CD4-positive, alpha-beta T cell treated with Interleukin-17A for 4 hours (primary cell): ENCODE data around the gene ZNF30.
"Not testable (repeated sequence)": the region's sequence is repeated elsewhere in the genome, so short reads cannot be mapped to it uniquely, and the experiment has no call there.

ENCODE experiments used
- DNase-seq: peaks from one replicate; pipeline ENCODE4 v3.0.0-alpha.2; 2020; ENCODE audit warnings: mixed read lengths

Gene ZNF30

DNA sequence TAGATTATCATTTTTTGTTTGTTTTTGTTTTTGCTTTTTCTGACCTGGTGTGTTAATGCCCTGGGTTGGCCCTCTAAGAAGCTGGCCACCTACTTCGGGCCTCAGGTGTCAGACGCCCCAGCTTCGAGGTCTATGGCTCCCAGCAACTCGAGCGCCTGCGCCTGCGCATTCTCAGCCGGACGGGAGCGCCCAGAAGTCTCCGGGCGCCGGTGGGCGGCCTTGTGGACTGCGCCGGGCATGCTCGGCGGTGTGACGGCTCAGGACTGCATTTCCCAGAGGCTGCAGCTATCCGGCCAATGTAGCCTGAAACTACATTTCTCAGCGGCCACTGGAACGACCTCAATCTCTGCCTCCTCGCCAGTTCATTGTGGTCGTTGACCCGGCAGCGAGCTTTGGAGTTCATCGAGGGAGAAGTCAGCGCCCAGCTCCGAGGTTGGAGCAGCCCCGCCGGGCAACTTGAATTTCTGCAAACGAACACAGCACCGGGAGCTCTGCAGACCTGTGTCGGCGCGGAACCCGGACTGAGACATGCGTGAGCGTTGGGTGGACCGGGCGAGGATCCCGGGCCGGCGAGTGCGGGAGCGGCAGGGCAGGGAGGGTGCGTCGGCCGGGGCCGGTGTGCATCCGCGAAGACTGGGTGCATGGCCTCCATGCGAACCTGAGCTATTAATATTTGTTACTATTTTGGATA lies at the start of gene ZNF30:
ZNF30 (plus strand) TSS at position 219 of the 691 bp plus-strand sequence. CDS start 3,045 bp downstream, outside the sequence.
- peak; percentile 89 for DNase-seq

DNA sequence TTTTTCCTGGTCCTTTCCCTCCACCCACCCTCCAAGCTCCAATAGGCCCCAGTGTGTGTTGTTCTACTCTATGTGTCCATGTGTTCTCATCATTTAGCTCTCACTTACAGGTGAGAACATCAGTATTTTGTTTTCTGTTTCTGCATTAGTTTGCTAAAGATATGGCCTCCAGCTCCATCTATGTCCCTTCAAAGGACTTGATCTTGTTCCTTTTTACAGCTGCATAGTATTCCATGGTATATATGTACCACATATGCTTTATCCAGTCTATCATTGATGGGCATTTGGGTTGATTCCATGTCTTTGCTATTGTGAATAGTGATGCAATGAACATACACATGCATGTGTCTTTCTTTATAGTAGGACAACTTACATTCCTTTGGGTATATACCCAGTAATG lies 47.1 kb upstream of the ZNF30 start:
- DNase-seq, result no peak

DNA sequence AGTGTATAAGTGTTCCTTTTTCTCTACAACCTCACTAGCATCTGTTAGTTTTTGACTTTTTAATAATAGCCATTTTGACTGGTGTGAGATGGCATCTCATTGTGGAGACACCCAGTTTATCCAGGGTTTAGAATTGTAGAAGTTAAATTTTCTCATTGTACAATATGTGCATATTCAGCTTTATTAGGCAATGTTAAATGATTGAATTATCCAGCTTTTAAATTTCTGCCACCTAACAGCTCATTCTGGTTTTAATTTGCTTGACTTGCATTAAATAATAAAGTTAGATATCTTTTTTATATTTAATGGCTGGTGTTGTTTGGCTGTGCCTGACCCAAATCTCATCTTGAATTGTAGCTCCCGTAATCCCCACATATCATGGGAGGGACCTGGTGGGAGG lies 46.7 kb upstream of the ZNF30 start:
- DNase-seq, result no peak

DNA sequence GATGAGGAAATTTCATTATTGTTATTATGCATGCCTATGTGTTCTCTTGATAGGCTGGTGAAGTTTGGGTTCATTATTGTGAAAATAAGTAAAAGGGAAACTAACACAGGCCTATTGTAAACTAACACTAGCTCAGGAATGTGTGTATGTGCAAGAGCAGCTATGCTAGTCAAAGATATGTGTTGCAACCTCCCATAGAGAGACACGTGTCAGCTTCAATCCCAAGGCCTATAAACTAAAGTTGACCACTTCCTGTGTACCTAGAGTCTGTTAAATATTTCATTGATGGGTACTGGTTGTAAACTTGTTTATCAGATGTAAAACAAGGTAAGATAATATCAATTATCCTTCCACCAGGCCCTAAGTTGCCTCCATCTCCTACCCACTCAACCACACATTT lies 44.7 kb upstream of the ZNF30 start:
- DNase-seq, result no peak

DNA sequence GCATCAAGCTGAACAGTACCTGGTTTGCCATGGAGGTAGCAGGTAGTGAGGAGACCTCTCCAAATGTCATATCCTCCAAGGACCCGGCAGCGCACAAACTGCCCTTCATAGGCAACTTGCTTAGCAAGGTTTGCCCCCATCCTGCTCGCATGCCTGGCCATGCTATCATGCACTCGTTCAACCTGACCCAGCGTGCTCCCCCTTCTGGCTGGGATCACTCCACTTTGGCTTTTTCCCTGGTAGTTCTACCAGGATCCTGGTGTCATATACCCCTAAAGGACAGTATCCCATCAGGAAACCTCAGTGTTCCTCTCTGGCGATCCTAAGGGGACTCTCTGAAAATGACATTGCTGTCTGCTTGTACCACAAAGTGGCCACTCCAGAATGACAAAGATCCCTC lies 38.6 kb upstream of the ZNF30 start:
- no peak for DNase-seq

DNA sequence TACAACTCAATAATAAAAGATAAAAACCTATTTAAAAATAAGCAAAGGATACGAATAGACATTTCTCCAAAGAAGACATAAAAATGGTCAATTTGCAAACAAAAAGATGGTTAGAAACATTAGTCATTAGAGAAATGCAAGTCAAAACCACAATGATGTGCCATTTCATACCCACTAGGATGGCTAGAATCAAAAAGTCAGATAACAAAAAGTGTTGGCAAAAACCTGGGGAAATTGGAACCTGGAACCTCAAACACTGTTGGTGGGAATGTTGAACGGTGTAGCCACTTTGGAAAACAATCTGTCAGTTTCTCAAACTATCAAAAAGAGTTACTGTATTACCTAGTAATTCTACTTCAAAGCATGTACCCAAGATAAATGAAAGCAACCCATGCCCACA lies 26.5 kb upstream of the ZNF30 start:
- DNase-seq, result no peak

DNA sequence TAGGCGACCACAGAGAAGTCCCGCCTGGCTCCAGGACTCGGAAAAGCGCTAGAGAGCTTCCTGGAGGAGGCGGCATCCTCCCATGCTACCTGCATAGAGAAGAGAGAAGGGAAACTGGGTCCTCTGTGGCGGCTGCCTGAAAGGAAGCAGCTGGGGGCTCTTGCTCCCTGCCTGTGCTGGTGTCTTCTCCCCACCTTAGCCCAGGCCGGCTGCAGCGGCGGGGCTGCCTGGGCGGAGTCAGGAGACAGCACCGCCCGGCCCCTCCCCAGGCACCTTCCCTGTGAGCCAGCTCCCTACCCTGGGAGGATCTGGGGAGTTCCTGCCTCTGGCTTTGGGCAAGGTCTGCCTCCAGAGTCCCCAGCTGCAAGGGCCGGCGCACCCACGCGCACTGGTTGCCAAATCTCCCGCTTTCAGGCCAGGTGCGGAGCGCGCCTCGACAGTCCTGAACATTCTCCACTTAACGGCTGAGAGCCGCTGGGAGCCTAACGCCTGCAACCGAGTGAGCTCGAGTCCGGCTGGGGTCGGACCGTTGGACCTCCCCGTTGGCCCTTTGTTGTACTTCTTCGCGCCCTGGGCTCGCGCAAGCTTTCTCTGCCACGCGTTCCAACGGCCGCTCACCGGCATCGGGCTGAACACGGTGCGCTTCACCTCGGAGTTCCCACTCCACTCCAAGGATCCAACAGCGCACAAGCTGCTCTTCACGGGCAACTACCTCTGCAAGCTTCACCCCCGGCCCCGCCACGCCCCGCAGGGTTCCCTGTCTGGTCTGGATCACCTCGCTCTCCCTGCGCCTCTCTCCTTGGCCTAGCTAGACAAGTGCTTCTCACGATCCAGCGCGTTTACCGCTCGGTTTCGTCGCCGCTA lies 21.8 kb upstream of the ZNF30 start:
- no peak for DNase-seq

DNA sequence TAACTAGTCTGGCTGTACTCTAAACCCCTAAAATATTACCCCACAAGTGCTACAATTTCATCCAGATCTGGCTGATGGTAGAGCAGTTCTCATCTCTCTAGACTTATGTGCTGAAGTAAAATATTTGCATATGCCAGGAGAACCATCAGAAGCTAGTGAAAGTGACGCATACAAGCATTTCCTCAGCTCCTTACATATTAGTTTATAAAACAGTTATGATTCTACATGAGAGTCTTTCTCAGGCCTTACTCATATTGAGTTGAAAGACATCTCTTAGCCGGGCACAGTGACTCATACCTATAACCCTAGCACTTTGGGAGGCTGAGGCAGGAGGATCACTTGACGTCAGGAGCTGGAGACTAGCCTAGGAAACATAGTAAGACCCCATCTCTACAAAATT lies 15.9 kb upstream of the ZNF30 start:
- DNase-seq, result no peak

DNA sequence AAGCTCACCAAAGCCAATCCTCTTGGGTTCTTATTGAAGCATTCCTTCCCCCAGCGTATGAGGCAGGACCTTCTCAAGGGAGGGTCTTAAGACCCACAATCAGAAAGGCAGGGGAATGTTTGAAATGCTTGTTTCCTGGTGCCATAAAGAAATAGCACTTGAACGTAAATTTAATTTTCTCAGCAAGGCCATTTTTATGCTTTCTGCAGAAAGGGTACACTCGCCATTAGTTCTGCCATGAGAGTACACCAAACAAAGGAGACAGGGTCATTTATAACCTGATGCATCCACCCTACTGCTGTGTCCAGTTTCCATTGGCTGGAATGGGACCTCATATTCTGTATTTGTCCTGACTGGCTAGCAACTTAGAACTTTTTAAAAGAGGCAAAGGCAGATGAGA lies 9.6 kb upstream of the ZNF30 start:
- DNase-seq, result not testable (repeated sequence)

DNA sequence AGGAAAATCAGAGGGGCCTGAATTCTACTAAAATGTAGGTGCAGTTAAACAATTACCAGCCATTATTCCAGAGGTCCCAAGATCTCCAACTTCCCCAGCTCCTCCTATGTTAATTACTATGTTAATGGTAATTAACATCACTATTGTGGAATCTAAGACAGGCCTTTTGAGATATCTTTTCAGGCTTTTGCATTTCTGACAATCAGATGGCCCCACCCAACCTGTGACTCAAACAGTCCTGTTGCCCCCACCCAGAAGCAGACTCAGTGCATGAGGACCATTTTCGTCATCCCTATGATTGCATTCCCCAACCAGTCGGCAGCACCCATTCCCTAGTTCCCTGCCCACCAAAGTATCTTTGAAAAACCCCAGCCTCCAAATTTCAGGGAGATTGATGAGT lies 8.5 kb upstream of the ZNF30 start:
- no peak for DNase-seq

DNA sequence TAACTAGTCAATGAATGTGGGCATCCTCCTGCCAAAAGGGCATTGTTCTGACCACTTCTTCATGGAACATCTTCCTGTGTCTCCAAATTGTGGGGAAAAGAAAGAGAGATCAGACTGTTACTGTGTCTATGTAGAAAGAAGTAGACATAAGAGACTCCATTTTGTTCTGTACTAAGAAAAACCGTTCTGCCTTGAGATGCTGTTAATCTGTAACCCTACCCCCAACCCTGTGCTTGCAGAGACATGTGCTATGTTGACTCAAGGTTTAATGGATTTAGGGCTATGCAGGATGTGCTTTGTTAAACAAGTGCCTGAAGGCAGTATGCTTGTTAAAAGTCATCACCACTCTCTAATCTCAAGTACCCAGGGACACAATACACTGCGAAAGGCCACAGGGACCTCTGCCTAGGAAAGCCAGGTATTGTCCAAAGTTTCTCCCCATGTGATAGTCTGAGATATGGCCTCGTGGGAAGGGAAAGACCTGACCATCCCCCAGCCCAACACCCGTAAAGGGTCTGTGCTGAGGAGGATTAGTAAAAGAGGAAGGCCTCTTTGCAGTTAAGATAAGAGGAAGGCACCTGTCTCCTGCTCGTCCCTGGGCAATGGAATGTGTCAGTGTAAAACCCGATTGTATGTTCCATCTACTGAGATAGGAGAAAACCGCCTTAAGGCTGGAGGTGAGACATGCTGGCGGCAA lies 6.5 kb upstream of the ZNF30 start:
- not testable (repeated sequence) for DNase-seq

DNA sequence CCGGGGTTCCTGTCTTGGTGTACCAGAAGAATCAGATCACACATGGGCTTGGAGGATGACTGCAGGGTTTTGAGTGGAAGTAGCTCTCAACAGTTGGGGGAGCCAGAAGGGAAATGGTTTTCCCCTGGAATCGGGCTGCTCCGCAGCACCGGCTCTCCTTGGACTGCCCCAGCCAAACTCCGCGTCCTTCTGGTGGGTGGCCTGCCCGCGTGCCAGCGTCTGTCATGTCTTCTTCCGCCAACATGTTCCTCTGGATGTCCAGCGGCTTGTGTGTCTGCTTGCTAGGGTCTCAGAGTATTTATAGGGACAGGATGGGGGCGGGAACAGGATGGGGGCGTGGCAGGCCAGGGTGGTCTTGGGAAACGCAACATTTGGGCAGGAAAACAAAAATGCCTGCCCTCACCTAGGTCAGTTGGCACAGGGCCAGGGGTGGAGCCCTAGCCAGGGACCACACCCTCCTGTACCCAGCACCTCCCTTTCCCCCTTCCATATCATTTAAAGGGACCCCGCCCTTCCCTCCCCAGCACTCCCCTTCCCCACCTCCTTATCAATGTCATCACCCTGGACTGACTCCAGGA lies 1.3 kb upstream of the ZNF30 start:
- no peak for DNase-seq

DNA sequence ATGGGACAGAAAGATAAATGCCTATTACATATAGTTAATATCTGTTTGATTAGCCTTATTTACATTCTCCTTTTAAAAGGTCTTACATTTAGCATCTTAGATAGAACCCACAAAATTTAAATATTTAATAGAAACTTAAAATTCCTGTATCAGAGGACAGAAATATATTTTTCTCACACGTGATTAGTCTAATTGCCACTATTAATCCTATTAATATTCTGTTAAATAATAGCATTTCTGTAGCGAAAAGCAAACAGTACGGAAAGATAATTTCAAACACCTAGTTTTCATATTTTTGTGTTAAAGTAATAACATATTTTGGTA lies 380 bp upstream of the ZNF30 start:
- DNase-seq, result no peak

DNA sequence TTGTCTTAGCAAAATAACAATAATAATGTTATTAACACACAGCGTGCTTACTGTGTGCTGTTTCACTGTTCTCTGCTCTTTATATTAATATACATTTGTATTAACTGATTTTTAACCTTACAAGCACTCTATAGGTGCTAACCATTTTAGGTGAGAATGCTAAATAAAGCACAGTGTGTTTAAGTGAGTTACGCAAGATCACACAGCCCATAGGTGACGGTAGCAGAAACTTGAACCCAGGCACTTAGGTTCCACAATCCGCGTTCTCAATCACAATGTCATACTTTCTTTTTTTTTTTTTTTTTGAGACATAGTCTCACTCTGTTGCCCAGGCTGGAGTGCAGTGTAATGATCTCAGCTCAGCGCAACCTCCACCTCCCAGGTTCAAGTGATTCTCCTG lies 5.8 kb downstream of the ZNF30 start:
- no peak for DNase-seq

DNA sequence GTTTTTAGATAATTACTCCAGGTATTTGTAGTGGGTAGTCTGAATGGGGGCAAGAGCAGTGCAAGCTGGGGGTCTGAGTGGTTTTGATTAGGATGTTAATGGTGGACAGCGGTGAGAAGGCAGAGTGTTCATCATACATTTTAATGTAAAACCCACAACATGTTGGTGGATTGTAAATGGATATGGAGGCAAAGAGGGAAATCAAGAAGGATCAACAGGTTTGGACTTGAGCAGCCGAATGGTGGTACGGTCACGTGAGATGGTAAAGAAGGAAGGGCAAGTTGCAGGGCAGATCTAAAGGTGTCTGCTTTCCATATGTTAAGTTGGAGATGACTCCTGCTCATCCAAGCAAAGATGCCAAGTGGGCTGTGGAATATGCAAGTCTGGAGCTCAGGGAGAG lies 9.5 kb downstream of the ZNF30 start:
- no peak for DNase-seq

DNA sequence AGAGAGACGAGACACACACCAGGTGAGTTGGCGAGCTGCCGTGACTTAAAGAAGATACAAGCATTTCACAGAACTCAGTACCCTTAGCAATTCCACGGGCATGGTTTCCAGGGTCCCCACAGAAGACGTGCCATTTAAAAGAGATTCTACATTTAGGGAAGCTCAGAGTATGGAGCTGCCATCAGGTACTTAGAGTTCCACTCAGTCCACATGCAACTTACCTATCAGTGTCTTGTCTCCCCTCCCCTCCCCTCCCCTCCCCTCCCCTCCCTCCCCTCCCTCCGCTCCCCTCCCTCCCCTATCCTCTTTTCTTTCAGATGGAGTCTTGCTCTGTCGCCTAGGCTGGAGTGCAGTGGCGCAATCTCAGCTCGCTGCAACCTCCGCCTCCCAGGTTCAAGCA lies 12.2 kb downstream of the ZNF30 start:
- DNase-seq, result no peak

DNA sequence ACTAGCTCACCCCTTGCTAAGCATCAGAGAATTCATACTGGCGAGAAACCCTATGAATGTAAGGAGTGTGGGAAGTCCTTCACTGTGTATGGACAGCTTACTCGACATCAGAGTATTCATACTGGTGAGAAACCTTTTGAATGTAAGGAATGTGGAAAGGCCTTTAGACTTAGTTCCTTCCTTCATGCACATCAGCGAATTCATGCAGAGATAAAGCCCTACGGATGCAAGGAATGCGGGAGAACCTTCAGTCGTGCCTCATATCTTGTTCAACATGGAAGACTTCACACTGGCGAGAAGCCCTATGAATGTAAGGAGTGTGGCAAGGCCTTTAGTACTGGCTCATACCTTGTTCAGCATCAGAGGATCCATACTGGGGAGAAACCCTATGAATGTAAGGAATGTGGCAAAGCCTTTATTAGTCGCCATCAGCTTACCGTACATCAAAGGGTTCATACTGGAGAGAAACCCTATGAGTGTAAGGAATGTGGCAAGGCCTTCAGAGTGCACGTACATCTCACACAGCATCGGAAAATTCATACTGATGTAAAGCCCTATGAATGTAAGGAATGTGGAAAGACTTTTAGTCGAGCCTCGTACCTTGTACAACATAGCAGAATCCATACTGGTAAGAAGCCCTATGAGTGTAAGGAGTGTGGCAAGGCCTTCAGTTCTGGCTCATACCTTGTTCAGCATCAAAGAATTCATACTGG lies 17.3 kb downstream of the ZNF30 start:
- no peak for DNase-seq

DNA sequence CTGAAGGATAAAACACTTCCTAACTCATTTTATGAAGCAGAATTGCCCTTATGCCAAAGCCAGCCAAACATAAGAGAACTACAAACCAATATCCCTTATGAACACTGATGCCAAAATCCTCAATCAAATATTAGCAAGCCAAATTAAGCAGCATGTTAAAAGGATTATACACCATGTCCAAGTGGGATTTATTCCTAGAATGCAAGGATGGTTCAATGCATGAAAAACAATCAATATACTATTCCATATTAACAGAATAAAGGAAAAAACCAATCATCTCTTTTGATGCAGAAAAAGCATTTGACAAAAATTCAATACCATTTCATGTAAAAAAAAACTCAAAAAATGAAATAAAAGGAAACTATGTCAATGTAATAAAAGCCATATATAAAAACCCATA lies 26.4 kb downstream of the ZNF30 start:
- no peak for DNase-seq

DNA sequence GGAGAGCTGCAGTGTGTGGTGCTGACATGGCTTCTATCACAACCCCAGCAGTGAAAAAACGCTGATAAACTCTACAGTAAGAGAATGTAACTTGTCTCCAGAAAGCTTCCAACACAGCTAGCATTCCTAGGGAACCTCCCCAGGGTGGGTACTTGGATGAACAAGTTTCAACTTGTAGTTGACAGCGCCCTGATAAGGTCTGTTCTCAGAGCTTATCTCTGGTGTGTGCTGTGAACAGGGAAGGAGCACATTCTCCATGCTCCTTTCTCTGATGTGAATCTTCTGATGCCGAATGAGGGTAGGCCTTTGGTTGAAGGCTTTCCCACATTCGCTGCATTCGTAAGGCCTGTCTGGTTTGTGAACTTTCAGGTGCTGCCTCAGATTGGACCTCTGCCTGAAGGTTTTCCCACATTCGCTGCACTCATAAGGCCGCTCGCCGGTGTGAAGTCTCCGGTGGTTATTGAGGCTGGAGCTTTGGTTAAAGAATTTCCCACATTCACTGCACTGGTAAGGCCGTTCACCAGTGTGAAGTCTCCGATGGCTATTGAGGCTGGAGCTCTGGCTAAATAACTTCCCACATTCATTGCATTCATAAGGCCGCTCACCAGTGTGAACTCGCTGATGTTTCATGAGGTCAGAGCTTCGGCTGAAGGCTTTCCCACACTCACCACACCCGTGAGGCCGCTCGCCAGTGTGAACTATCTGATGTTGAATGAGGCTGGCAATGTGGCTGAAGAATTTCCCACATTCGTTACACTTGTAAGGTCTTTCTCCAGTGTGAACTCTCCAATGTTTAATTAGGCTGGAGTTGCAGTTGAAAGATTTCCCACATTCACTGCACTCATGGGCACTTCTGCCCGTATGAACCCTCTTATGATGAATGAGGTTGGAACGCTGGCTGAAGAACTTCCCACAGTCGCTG lies 31.4 kb downstream of the ZNF30 start:
- DNase-seq, result no peak

DNA sequence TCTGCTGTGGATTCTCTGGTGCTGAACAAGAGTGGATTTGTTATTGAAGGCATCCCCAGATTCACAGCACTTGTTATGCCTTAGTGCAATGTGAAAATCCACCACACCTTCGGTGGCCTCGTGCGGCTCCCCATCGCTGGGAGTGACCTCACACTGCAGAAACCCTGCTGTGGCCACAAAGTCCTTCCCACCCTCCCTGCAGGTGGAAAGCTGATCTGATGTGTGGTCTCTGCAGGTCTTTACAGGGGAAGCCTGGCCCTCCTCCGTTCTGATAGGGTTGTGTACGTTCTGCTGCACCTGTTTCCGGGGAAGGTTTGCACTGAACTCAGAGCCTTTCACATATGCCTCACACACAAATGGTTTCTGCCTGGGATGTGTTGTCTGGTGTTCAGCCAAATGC lies 32.3 kb downstream of the ZNF30 start:
- DNase-seq, result no peak

DNA sequence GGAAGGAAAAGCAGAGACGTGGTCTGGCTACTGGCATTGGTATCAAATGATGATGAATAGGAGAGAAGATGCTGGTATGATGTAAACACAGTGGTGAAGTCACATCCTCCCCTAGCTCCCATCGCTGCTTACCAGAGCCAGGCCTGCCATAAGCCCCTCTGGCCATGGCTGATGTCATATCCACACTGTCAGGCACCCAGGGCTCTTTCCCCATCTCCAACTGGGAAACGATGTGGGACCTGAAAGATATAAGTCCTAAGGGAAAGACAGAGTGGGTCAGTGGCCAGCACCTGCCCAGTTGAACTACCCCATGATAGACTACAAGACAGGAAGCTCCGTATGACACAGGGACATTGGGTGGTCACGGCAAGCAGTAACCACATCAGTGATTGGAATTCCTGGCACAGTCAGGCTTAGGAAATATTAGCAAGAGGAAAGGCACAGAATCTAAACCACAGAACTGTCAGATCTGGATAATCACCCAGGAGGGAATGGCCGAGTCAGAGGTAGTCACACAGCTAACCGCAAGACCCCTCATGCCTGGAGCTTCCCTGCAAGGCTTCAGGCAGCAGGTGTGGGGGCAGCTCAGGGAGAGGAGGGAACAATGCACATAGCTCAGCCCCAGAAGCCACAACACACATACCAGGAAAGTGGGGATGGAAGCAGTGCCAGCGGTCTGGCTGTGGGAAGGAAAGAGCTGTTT lies 33.6 kb downstream of the ZNF30 start:
- no peak for DNase-seq
